ENCODE measurements around the gene ACRV1.
"Not testable (repeated sequence)": the region's sequence is repeated elsewhere in the genome, so short reads cannot be mapped to it uniquely, and the experiment has no call there.

ACRV1 gene

GRCh38 chr11:125680747-125681146, at the start of gene ACRV1:
Gene ACRV1 (minus strand): TSS chr11:125680847. CDS start chr11:125680780, 67 bp downstream.
- DNase-seq (ENCODE audit: extremely low spot score): no peak
- POLR2A ChIA-PET: no interaction called here
- CTCF ChIA-PET: interaction anchor here (1.4 kb wide), 1 partner anchor 8 kb away, joined by 3 read pairs; no protein-coding TSS in a partner anchor
- TF ChIP-seq CTCF (IDR thresholded peaks at IDR 0.05; ENCODE audit: control extremely low read depth, extremely low read depth, low read depth, missing control alignments): no peak

GRCh38 chr11:125728969-125729368, 48.3 kb upstream of the ACRV1 start:
- POLR2A ChIA-PET: no interaction called here

GRCh38 chr11:125724125-125724524, 43.5 kb upstream of the ACRV1 start:
- no peak for DNase-seq (ENCODE audit: extremely low spot score)
- TF ChIP-seq CTCF (IDR thresholded peaks at IDR 0.05; ENCODE audit: control extremely low read depth, extremely low read depth, low read depth, missing control alignments): no peak
- POLR2A ChIA-PET: no interaction called here
- CTCF ChIA-PET: interaction anchor here (1.0 to 1.9 kb wide), 3 partner anchors 9 to 757 kb away, joined by 3 to 9 read pairs (median 3); no protein-coding TSS in a partner anchor

More at GRCh38 chr11:125728969-125729368, 48.3 kb upstream of the ACRV1 start:
- CTCF ChIA-PET: interaction anchor here (1.2 kb wide), 1 partner anchor 34 kb away, joined by 4 read pairs; no protein-coding TSS in a partner anchor
- no peak for TF ChIP-seq CTCF (IDR thresholded peaks at IDR 0.05; ENCODE audit: control extremely low read depth, extremely low read depth, low read depth, missing control alignments)
- no peak for DNase-seq (ENCODE audit: extremely low spot score)

GRCh38 chr11:125720781-125721180, 40.1 kb upstream of the ACRV1 start:
- POLR2A ChIA-PET: no interaction called here

GRCh38 chr11:125704686-125705085, 24.0 kb upstream of the ACRV1 start:
- DNase-seq (ENCODE audit: extremely low spot score); POLR2A ChIA-PET; CTCF ChIA-PET: not testable (repeated sequence)

More at GRCh38 chr11:125720781-125721180, 40.1 kb upstream of the ACRV1 start:
- DNase-seq (ENCODE audit: extremely low spot score): no peak
- TF ChIP-seq CTCF (IDR thresholded peaks at IDR 0.05; ENCODE audit: control extremely low read depth, extremely low read depth, low read depth, missing control alignments): no peak
- CTCF ChIA-PET: no interaction called here

GRCh38 chr11:125701858-125702621, 21.4 kb upstream of the ACRV1 start:
- TF ChIP-seq CTCF (IDR thresholded peaks at IDR 0.05; ENCODE audit: control extremely low read depth, extremely low read depth, low read depth, missing control alignments): no peak
- ChIA-PET POLR2A (no interaction called here), CTCF (interaction anchor here (1.2 to 1.4 kb wide), 2 partner anchors 17 to 22 kb away, joined by 3 to 4 read pairs; no protein-coding TSS in a partner anchor)
- DNase-seq (ENCODE audit: extremely low spot score): no peak

- ChIA-PET POLR2A (no interaction called here), CTCF (no interaction called here)
- no peak for TF ChIP-seq CTCF (IDR thresholded peaks at IDR 0.05; ENCODE audit: control extremely low read depth, extremely low read depth, low read depth, missing control alignments)
- no peak for DNase-seq (ENCODE audit: extremely low spot score)
These were observed 20.5 kb upstream of the ACRV1 start for GRCh38 chr11:125701018-125701610.

All from GM10248 (cell line).